Thoracic aorta (tissue), 2 donors: ENCODE data around the gene BICRAL. TPM values are rescaled to one million over a fixed set of nuclear protein-coding genes. Genes with fewer than 3 reads are reported as not detected.
A peak's percentile ranks its signal among the peaks of the same experiment; 100 is the strongest.

ENCODE experiments used
- ATAC-seq: fragments of 150-250 bp; one replicate; pipeline ENCODE4 v1.8.0; 2017; ENCODE audit warnings: low read depth; ENCODE audit not compliant: insufficient number of reproducible peaks, low FRiP score
- DNase-seq: peaks from one replicate; pipeline ENCODE4 v3.0.0-alpha.2; 2020; ENCODE audit warnings: low spot score
- H3K27ac ChIP-seq, 2 donors: fragments of 200-600 bp; sonication (generic); 1 replicate in 1 of 2; 2 replicates in 1 of 2; pipeline ENCODE4 v1.5.1; 2016; ENCODE audit warnings: mild to moderate bottlenecking in 2 of 2, moderate library complexity in 2 of 2
- H3K27me3 ChIP-seq: fragments of 200-600 bp; sonication (generic); replicated peaks from 2 replicates; pipeline ENCODE4 v1.6.0; 2016; ENCODE audit warnings: mild to moderate bottlenecking; ENCODE audit not compliant: insufficient read depth
- H3K36me3 ChIP-seq: fragments of 200-600 bp; sonication (generic); one replicate; pipeline ENCODE4 v1.5.1; 2016
- H3K4me1 ChIP-seq, 2 donors: fragments of 200-600 bp; sonication (generic); 1 replicate in 1 of 2; 2 replicates in 1 of 2; pipeline versions ENCODE4 v1.5.1 to v1.6.0; 2016; ENCODE audit warnings: low read depth in 2 of 2, mild to moderate bottlenecking in 1 of 2; ENCODE audit not compliant: control insufficient read depth in 1 of 2
- H3K4me3 ChIP-seq: fragments of 200-600 bp; sonication (generic); 2 replicates; pipeline ENCODE4 v1.5.1; 2016; ENCODE audit warnings: mild to moderate bottlenecking
- H3K9me3 ChIP-seq: fragments of 200-600 bp; sonication (generic); 2 replicates; pipeline ENCODE4 v1.5.1; 2016
- CTCF ChIP-seq: fragments of 200-600 bp; sonication (generic); IDR thresholded peaks from one replicate; pipeline ENCODE4 v1.5.1; 2019; ENCODE audit warnings: antibody characterized with exemption
- total RNA-seq, 2 donors: library from RNA; depleted of rRNA; stranded (reverse); fragments of >200 nt; gene quantifications; one replicate each; pipeline versions ENCODE4 v1.1.0 to v1.2.3, GENCODE V29; 2016

The BICRAL gene
- total RNA-seq, 2 donors from 2014 or later = 16.5 to 18.8 TPM

GRCh38 chr6:42819803-42820511 is 38.1 kb downstream of the BICRAL start:
- Histone ChIP-seq H3K36me3 (peaks cover 15% of the 10 kb centered on the region), H3K27me3 (no peaks in the 10 kb centered on the region), H3K27ac (peak overlapping the region; percentile 49 to 66), H3K9me3 (no peaks in the 10 kb centered on the region), H3K4me3 (no peak overlapping the region), H3K4me1 (peaks cover 14 to 25% of the 10 kb centered on the region in 2 donors)
- peak; percentile 38 for TF ChIP-seq CTCF
- ATAC-seq (no peak), DNase-seq (no peak)

- no peak for TF ChIP-seq CTCF
- H3K4me1 ChIP-seq = peaks cover 14 to 25% of the 10 kb centered on the region in 2 donors
- H3K27me3 ChIP-seq = no peaks in the 10 kb centered on the region
- DNase-seq = no peak
- peaks cover 15% of the 10 kb centered on the region for H3K36me3 ChIP-seq
- peak; percentile 19 for ATAC-seq
- peak overlapping the region; percentile 55 for H3K4me3 ChIP-seq
- no peaks in the 10 kb centered on the region for H3K9me3 ChIP-seq
- H3K27ac ChIP-seq = peak overlapping the region; percentile 49 to 66
Observed at GRCh38 chr6:42820512-42821340, 38.9 kb downstream of the BICRAL start.

- ATAC-seq = no peak
- TF ChIP-seq CTCF = no peak
- peak overlapping the region; percentile 55 for H3K4me3 ChIP-seq
Observed at GRCh38 chr6:42821341-42821668, 39.5 kb downstream of the BICRAL start.

GRCh38 chr6:42821846-42822245 is 40.0 kb downstream of the BICRAL start:
- no peaks in the 10 kb centered on the region for H3K27me3 ChIP-seq
- DNase-seq = no peak
- no peak overlapping the region for H3K4me3 ChIP-seq
- peak overlapping the region; percentile 49 to 66 for H3K27ac ChIP-seq
- peaks cover 14 to 25% of the 10 kb centered on the region in 2 donors for H3K4me1 ChIP-seq
- H3K36me3 ChIP-seq = peaks cover 20% of the 10 kb centered on the region
- H3K9me3 ChIP-seq = no peaks in the 10 kb centered on the region
- TF ChIP-seq CTCF = no peak
- no peak for ATAC-seq

More at GRCh38 chr6:42821341-42821668, 39.5 kb downstream of the BICRAL start:
- Histone ChIP-seq H3K27me3 (no peaks in the 10 kb centered on the region), H3K36me3 (peaks cover 16% of the 10 kb centered on the region), H3K4me1 (peaks cover 14 to 25% of the 10 kb centered on the region in 2 donors), H3K27ac (peak overlapping the region; percentile 49 to 66), H3K9me3 (no peaks in the 10 kb centered on the region)
- no peak for DNase-seq

GRCh38 chr6:42829561-42830092 is 47.8 kb downstream of the BICRAL start:
- Histone ChIP-seq H3K9me3 (no peaks in the 10 kb centered on the region), H3K4me1 (no peaks in the 10 kb centered on the region), H3K36me3 (peaks cover 42% of the 10 kb centered on the region), H3K4me3 (no peak overlapping the region), H3K27me3 (no peaks in the 10 kb centered on the region), H3K27ac (no peak overlapping the region)
- no peak for ATAC-seq
- DNase-seq = no peak
- TF ChIP-seq CTCF = no peak
